ENCODE results near the gene FBLIM1.

Gene FBLIM1

DNA sequence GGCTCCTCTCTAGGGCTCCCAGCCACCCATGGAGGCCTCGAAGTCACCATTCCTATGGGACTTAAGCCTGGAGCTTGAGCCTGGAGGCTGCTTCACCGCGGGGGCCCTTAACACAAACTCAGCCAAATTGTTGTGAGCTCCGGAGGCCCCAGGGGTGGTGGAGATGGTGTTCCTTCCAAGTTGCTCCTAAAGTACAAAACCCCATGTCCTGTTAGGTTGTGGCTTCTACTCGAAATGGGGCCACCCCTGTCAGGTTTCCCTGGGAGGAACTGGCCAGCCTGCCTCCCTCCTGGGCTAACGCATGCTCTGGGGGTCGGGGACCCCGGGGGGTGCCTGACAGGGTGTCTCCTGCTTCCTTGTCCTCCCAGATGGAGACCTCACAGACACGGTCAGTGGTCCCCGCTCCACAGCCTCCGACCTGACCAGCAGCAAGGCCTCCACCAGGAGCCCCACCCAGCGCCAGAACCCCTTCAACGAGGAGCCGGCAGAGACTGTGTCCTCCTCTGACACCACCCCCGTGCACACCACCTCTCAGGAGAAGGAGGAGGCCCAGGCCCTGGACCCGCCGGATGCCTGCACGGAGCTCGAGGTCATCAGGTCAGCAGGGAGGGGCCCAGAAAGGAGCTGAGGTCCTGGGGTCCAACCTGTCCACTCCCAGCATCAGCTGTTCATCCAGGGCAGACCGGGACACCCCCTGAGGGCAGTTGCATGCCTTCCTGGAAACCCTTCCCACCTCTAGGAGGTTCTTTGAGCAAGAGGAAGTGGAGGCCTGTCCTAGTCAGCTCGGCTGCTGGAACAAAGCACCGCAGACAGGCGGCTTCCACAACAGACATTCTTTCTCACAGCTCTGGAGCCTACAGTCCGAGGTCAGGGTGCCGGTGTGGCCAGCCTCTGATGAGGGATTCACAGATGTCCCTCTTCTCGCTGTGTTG is 33.4 kb upstream of the FBLIM1 start:
- H3K4me1 ChIP-seq (ENCODE audit: control insufficient read depth, insufficient read depth, low read length) = no peaks in the 10 kb centered on the region
- H3K9me3 ChIP-seq (ENCODE audit: control insufficient read depth, low read length) = no peaks in the 10 kb centered on the region
- no peak overlapping the region for H3K9ac ChIP-seq (ENCODE audit: low read length)
- H3K4me3 ChIP-seq (ENCODE audit: low read length) = no peak overlapping the region
- no peaks in the 10 kb centered on the region for H3K27me3 ChIP-seq (ENCODE audit: control insufficient read depth, insufficient read depth, low read length)
- H3K36me3 ChIP-seq (ENCODE audit: control insufficient read depth, insufficient read depth, low read length) = peaks cover 25% of the 10 kb centered on the region

DNA sequence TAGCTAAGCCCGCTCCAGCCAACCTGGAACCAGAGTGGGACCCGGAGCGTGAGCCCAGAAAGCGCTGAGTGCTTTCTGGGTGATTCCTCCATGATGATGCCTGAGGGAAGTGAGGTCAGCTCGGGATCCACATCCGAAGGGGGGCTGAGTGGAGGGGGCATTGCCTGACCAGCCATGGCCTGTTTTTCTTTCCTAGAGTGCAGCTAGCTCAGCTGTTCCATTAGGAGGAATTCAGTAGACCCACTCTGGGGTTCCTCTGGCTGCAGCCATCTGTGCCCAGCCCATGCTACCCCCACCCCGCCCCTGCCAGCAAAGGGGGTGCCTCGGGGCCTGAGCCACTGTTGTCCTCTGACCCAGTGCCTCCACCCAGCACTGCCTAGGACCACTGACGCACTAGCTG is 32.1 kb upstream of the FBLIM1 start:
- peaks cover 31% of the 10 kb centered on the region for H3K36me3 ChIP-seq (ENCODE audit: control insufficient read depth, insufficient read depth, low read length)
- no peaks in the 10 kb centered on the region for H3K9me3 ChIP-seq (ENCODE audit: control insufficient read depth, low read length)
- no peak overlapping the region for H3K4me3 ChIP-seq (ENCODE audit: low read length)
- no peak overlapping the region for H3K9ac ChIP-seq (ENCODE audit: low read length)
- no peaks in the 10 kb centered on the region for H3K27me3 ChIP-seq (ENCODE audit: control insufficient read depth, insufficient read depth, low read length)
- no peaks in the 10 kb centered on the region for H3K4me1 ChIP-seq (ENCODE audit: control insufficient read depth, insufficient read depth, low read length)

DNA sequence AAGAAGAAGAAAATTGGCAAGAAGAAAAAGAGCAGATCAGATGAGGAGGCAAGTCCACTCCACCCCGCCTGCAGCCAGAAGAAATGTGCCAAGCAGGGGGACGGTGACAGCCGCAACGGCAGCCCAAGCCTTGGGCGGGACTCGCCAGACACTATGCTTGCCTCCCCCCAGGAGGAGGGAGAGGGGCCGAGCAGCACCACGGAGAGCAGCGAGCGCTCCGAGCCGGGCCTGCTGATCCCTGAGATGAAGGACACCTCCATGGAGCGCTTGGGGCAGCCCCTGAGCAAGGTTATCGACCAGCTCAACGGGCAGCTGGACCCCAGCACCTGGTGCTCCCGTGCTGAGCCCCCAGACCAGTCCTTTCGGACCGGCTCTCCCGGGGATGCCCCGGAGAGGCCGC is 31.6 kb upstream of the FBLIM1 start:
- Histone ChIP-seq H3K27me3 (ENCODE audit: control insufficient read depth, insufficient read depth, low read length) (no peaks in the 10 kb centered on the region), H3K4me1 (ENCODE audit: control insufficient read depth, insufficient read depth, low read length) (no peaks in the 10 kb centered on the region), H3K9me3 (ENCODE audit: control insufficient read depth, low read length) (no peaks in the 10 kb centered on the region), H3K4me3 (ENCODE audit: low read length) (no peak overlapping the region), H3K36me3 (ENCODE audit: control insufficient read depth, insufficient read depth, low read length) (peaks cover 31% of the 10 kb centered on the region), H3K9ac (ENCODE audit: low read length) (no peak overlapping the region)

DNA sequence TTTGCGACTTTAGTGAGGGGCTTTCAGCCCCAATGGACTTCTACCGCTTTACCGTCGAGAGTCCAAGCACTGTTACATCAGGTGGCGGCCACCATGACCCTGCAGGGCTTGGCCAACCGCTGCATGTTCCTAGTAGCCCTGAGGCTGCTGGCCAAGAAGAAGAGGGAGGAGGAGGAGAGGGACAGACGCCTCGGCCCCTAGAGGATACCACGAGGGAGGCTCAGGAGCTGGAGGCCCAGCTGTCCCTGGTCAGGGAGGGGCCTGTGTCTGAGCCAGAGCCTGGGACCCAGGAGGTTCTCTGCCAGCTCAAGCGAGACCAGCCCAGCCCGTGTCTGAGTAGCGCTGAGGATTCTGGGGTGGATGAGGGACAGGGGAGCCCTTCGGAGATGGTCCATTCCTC is 31.2 kb upstream of the FBLIM1 start:
- no peaks in the 10 kb centered on the region for H3K9me3 ChIP-seq (ENCODE audit: control insufficient read depth, low read length)
- H3K9ac ChIP-seq (ENCODE audit: low read length) = no peak overlapping the region
- H3K4me1 ChIP-seq (ENCODE audit: control insufficient read depth, insufficient read depth, low read length) = no peaks in the 10 kb centered on the region
- peaks cover 31% of the 10 kb centered on the region for H3K36me3 ChIP-seq (ENCODE audit: control insufficient read depth, insufficient read depth, low read length)
- H3K4me3 ChIP-seq (ENCODE audit: low read length) = no peak overlapping the region
- H3K27me3 ChIP-seq (ENCODE audit: control insufficient read depth, insufficient read depth, low read length) = no peaks in the 10 kb centered on the region

DNA sequence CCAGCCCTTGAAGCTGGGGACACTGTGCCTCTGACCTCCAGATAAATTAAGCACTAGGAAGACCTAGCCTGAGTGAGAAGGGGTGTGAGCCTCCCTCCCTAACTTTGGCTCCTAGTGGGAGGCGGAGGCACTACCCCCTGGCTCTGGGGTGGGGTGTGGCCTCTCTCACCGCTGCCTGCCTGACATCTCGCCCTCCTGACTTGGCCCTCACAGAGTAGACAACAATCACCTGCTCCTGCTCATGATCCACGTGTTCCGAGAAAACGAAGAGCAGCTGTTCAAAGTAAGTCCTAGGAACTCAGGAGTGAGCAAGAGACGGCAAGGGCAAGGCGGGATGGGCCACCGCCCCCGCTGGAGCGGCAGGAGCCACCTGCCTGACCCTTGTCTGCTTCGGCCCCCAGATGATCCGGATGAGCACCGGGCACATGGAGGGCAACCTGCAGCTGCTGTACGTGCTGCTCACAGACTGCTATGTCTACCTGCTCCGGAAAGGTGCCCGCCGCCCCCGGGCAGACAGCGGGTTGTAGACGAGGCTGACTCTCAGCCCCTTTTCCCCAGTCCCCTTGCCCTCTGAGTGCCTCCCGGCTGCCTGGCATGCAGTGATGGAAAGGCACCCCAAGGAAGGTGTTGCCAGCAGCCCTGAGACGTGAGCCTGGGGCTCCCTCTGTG is 30.6 kb upstream of the FBLIM1 start:
- H3K27me3 ChIP-seq (ENCODE audit: control insufficient read depth, insufficient read depth, low read length) = no peaks in the 10 kb centered on the region
- no peaks in the 10 kb centered on the region for H3K9me3 ChIP-seq (ENCODE audit: control insufficient read depth, low read length)
- H3K36me3 ChIP-seq (ENCODE audit: control insufficient read depth, insufficient read depth, low read length) = peaks cover 36% of the 10 kb centered on the region
- no peaks in the 10 kb centered on the region for H3K4me1 ChIP-seq (ENCODE audit: control insufficient read depth, insufficient read depth, low read length)
- no peak overlapping the region for H3K9ac ChIP-seq (ENCODE audit: low read length)
- H3K4me3 ChIP-seq (ENCODE audit: low read length) = no peak overlapping the region

DNA sequence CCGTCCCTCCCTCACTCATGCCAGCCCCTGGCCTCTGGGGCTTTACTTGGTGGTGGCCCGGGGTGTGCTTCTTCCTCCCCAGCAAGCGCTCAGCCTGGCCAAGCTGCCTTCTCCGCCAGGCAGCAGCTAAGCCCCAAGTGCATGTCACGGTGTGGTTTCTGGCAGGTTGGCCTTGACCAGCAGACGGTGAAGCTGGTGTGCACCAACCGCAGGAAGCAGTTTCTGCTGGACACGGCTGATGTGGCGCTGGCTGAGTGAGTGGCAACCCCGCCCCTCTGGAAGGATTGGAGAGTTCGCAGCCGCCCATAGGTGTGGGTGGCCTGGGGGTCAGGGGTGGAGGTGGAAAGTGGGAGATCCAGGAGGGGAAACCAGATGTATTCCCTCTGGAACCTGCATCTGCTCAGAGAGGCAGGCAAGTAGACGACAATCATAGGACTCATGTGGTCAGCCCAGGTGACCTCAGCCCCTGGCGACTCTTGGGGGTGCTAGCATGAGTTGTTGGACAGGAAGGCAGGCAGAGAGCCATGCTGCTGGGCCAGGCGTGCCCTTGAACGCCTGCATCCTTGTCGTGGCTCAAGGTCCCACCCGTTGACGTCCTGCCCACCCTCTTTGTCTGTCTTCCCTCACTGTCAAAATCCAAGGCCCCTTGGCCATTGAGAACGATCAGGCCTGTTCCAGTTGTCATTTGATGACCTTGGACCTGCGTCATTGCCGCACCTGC is 29.5 kb upstream of the FBLIM1 start:
- no peaks in the 10 kb centered on the region for H3K27me3 ChIP-seq (ENCODE audit: control insufficient read depth, insufficient read depth, low read length)
- H3K36me3 ChIP-seq (ENCODE audit: control insufficient read depth, insufficient read depth, low read length) = peaks cover 37% of the 10 kb centered on the region
- H3K4me1 ChIP-seq (ENCODE audit: control insufficient read depth, insufficient read depth, low read length) = no peaks in the 10 kb centered on the region
- no peak overlapping the region for H3K4me3 ChIP-seq (ENCODE audit: low read length)
- no peak overlapping the region for H3K9ac ChIP-seq (ENCODE audit: low read length)
- H3K9me3 ChIP-seq (ENCODE audit: control insufficient read depth, low read length) = no peaks in the 10 kb centered on the region

DNA sequence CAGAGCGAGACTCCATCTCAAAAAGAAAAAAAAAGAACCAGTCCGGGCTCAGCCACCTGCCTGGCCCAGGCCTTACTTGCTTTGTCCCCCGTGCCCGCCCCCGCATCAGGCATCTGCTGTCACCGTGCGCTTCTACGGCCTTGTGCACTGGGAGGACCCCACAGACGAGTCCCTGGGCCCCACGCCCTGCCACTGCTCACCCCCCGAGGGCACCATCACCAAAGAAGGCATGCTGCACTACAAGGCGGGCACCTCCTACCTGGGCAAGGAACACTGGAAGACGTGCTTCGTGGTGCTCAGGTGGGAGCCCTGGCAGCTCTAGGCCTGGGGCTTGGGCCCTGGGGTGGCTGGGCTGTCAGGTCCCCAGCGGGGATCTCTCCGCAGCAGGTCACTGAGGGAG is 28.2 kb upstream of the FBLIM1 start:
- peaks cover 8% of the 10 kb centered on the region for H3K4me1 ChIP-seq (ENCODE audit: control insufficient read depth, insufficient read depth, low read length)
- H3K9ac ChIP-seq (ENCODE audit: low read length) = no peak overlapping the region
- H3K36me3 ChIP-seq (ENCODE audit: control insufficient read depth, insufficient read depth, low read length) = peaks cover 37% of the 10 kb centered on the region
- H3K27me3 ChIP-seq (ENCODE audit: control insufficient read depth, insufficient read depth, low read length) = no peaks in the 10 kb centered on the region
- no peaks in the 10 kb centered on the region for H3K9me3 ChIP-seq (ENCODE audit: control insufficient read depth, low read length)
- no peak overlapping the region for H3K4me3 ChIP-seq (ENCODE audit: low read length)

DNA sequence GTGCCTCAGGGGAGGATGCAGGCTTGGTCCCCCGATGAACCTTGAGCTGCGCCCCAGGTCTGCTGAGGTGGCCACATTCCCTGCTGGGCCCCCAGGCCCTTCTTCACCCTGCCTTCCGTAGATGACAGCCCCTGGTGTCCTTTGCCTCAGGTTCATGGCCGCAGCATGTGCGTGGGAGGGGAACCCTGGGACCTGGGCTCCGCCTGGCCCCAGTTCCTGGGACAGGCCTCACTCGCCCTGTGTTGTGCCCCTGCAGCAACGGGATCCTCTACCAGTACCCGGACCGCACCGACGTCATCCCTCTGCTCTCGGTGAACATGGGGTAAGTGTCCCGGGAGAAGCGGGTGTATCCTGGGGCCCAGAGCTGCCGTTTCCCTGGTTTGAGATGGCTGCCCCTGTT is 27.7 kb upstream of the FBLIM1 start:
- Histone ChIP-seq H3K27me3 (ENCODE audit: control insufficient read depth, insufficient read depth, low read length) (no peaks in the 10 kb centered on the region), H3K36me3 (ENCODE audit: control insufficient read depth, insufficient read depth, low read length) (peaks cover 37% of the 10 kb centered on the region), H3K4me1 (ENCODE audit: control insufficient read depth, insufficient read depth, low read length) (peaks cover 14% of the 10 kb centered on the region), H3K9me3 (ENCODE audit: control insufficient read depth, low read length) (no peaks in the 10 kb centered on the region), H3K4me3 (ENCODE audit: low read length) (no peak overlapping the region), H3K9ac (ENCODE audit: low read length) (no peak overlapping the region)

DNA sequence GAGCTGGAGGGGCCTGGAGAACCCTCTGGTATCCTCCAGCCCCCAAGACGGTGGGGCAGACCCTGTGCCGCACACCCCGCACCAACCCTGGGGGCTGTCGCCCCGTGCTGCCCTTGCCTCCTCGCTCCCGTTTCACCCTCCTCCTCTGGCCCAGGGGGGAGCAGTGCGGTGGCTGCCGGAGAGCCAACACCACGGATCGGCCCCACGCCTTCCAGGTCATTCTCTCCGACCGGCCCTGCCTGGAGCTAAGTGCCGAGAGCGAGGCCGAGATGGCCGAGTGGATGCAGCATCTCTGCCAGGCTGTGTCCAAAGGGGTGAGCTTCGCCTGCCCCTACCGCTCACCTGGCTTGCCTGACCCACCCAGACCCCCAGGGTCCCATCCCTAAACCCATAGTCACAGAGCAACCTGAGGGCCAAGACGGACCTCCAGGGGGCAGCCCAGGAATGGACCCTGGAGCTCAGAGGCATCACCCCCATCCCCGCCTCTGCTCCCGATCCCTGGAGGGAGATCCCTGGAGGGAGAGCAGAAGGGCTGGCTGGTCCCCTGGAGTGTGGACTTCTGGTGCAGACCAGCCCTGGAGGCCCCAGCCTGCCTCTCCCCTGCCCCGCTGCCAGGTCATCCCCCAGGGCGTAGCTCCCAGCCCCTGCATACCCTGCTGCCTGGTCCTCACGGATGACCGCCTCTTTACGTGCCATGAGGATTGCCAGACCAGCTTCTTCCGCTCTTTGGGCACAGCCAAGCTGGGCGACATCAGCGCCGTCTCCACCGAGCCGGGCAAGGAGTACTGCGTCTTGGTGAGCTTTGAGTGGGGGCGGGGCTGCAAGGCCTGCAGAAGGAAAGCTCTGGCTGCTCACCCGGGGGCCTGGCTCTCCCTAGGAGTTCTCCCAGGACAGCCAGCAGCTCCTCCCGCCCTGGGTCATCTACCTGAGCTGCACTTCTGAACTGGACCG is 26.6 kb upstream of the FBLIM1 start:
- no peaks in the 10 kb centered on the region for H3K9me3 ChIP-seq (ENCODE audit: control insufficient read depth, low read length)
- H3K9ac ChIP-seq (ENCODE audit: low read length) = no peak overlapping the region
- no peak overlapping the region for H3K4me3 ChIP-seq (ENCODE audit: low read length)
- H3K4me1 ChIP-seq (ENCODE audit: control insufficient read depth, insufficient read depth, low read length) = peaks cover 24% of the 10 kb centered on the region
- no peaks in the 10 kb centered on the region for H3K27me3 ChIP-seq (ENCODE audit: control insufficient read depth, insufficient read depth, low read length)
- H3K36me3 ChIP-seq (ENCODE audit: control insufficient read depth, insufficient read depth, low read length) = peaks cover 35% of the 10 kb centered on the region

DNA sequence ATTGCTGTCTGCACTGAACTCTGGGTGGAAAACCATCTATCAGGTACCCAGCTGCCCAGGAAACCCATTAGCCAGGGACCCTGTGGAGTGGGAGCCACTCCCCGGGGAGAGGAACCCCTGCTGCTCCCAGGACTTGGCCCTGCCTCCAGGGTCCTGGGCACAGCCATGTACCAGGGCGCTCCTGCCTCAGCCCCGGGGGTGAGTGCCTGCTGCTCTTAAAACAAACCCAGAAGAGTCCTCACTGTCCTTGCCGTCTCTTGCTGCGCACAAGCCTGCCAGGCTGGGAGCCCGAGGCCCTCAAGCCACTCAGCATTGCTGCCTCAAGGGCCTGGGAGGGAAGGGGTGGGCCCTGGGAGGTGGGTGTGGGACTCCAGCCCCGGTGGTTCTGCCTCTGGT is 25.9 kb upstream of the FBLIM1 start:
- no peak overlapping the region for H3K4me3 ChIP-seq (ENCODE audit: low read length)
- H3K36me3 ChIP-seq (ENCODE audit: control insufficient read depth, insufficient read depth, low read length) = peaks cover 28% of the 10 kb centered on the region
- H3K4me1 ChIP-seq (ENCODE audit: control insufficient read depth, insufficient read depth, low read length) = peaks cover 31% of the 10 kb centered on the region
- H3K9ac ChIP-seq (ENCODE audit: low read length) = no peak overlapping the region
- no peaks in the 10 kb centered on the region for H3K27me3 ChIP-seq (ENCODE audit: control insufficient read depth, insufficient read depth, low read length)
- H3K9me3 ChIP-seq (ENCODE audit: control insufficient read depth, low read length) = no peaks in the 10 kb centered on the region

DNA sequence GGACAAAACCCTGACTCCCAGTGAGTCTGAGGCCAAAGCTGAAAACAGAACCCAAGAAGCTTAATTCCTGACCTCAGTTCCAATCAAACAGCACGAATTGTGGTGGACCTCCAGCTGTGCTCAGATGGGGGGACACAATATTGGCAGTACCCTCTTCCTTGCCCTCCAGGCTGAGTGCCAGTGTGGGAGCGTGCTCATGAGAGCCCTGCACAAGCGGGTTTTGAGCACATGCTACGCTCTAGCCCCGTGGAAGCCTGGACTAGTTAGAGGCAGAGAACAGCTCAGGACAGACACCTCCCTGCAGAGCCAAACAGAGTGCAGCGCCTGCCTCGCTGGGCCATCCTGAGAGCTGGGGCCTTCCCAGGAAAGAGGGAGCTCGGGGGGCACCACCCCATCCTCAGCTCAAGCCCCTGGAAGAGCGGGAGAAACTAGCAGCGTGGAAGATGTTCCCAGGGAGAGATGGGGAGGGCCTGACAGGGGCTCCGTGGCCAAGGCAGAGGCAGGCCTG is 25.3 kb upstream of the FBLIM1 start:
- H3K9me3 ChIP-seq (ENCODE audit: control insufficient read depth, low read length) = no peaks in the 10 kb centered on the region
- H3K4me3 ChIP-seq (ENCODE audit: low read length) = no peak overlapping the region
- peaks cover 34% of the 10 kb centered on the region for H3K4me1 ChIP-seq (ENCODE audit: control insufficient read depth, insufficient read depth, low read length)
- H3K9ac ChIP-seq (ENCODE audit: low read length) = no peak overlapping the region
- H3K36me3 ChIP-seq (ENCODE audit: control insufficient read depth, insufficient read depth, low read length) = peaks cover 23% of the 10 kb centered on the region
- H3K27me3 ChIP-seq (ENCODE audit: control insufficient read depth, insufficient read depth, low read length) = no peaks in the 10 kb centered on the region

Data from mucosa of stomach (tissue), 1 donor.